Measurements from ENCODE around the gene SLN. TPM values are rescaled to one million over a fixed set of nuclear protein-coding genes. Genes with fewer than 3 reads are reported as not detected.
"Not testable (repeated sequence)": the region's sequence is repeated elsewhere in the genome, so short reads cannot be mapped to it uniquely, and the experiment has no call there.

Gene SLN
- not detected in 2 replicates for total RNA-seq

DNA sequence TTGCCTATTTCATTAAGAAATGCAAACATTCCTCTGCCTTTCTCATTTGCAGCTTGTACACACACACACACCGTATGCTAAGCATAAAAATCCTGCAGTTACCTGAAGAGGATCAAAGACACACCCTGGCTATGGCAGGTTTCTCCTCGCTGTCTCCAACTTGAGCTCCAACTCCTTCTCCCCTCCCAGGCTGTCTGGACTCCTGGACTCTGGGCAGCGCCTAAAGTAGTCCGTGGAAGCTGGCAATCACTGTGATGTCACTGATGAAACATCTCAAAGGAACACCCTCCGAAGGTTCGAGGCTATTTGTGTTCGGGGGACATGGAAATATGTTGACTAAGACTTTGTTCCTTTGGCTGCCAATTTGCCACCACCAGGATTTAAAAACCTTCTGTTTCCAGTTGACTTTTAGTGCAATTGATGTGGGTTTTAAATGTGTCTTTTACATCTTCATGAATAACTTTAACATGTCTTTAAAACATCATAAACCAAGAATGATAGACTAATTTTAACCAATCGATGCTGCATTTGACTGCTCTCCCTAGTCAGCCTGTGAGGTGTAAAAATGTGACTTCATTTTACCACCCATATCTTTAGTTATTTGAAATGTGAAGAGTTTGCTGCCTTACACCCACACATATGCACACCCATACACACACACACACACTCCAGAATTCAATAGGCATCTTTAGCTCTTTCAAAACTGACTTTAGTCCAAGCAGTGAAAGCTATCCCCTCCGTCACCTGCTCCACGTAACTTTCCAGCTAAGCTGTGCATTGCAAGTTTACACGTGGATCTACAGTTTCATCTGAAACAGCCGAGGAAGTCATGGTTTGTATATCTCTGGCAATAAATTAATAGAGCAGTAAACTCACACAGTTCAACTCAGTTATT lies at the start of gene SLN:
SLN (minus strand) TSS at position 196 of the 895 bp plus-strand sequence.
- no peak for DNase-seq (ENCODE audit: low read depth)
- TF ChIP-seq, protein P1, sequence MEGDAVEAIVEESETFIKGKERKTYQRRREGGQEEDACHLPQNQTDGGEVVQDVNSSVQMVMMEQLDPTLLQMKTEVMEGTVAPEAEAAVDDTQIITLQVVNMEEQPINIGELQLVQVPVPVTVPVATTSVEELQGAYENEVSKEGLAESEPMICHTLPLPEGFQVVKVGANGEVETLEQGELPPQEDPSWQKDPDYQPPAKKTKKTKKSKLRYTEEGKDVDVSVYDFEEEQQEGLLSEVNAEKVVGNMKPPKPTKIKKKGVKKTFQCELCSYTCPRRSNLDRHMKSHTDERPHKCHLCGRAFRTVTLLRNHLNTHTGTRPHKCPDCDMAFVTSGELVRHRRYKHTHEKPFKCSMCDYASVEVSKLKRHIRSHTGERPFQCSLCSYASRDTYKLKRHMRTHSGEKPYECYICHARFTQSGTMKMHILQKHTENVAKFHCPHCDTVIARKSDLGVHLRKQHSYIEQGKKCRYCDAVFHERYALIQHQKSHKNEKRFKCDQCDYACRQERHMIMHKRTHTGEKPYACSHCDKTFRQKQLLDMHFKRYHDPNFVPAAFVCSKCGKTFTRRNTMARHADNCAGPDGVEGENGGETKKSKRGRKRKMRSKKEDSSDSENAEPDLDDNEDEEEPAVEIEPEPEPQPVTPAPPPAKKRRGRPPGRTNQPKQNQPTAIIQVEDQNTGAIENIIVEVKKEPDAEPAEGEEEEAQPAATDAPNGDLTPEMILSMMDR (IDR thresholded peaks at IDR 0.05; ENCODE audit: insufficient read depth, low read depth, low read length), result no peak
- H3K4me3 ChIP-seq (ENCODE audit: low read depth, low read length), result no peak within 1 kb of the TSS

DNA sequence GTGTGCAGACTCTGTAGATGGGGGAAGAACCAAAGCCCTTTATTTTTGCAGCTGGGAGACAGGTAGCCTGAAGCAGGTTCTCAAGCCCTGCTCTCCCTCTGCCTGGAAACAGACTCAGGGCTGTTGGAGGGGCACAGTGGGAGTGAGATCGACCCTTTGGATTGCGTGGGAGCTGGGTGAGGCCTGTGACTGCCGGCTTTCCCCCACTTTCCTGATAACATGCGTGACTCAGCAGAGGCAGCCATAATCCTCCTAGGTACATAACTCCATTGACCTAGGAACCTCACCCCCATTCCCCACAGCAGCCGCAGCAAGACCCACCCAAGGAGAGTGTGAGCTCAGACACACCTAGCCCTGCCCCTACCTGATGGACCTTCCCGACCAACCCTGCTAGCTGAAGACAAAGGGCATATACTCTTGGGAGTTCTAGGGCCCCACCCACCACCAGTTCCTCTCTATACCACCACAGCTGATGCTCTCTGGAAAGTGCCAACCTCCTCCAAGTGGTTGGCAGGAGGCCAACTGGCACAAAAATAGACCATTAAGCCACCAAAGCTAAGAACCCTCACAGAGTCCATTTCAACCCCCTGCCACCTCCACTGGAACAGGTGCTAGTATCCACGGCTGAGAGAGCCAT lies 47.0 kb upstream of the SLN start:
- not testable (repeated sequence) for DNase-seq (ENCODE audit: low read depth); H3K4me3 ChIP-seq (ENCODE audit: low read depth, low read length)

DNA sequence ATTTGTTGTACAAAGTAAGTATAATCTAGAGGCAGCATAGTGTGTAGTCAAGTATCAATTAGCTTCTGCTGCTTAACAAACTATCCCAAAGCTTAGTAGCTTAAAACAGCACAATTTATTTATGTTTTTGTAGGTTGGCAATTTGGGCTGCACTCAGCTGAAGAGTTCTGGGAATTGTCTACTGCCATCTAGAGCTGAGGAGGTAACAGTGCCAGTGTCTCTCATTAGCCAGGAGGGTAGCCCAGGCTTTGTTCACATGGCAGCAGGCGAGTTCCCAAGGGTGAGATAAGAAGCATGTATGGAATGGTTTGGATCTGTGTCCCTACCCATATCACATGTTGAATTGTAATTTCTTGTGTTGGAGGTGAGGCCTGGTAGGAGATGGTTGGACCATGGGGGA lies 45.8 kb upstream of the SLN start:
- no peak overlapping the region for H3K4me3 ChIP-seq (ENCODE audit: low read depth, low read length)
- no peak for DNase-seq (ENCODE audit: low read depth)
- TF ChIP-seq, protein P1 (IDR thresholded peaks at IDR 0.05; ENCODE audit: insufficient read depth, low read depth, low read length), result peak; percentile 7

DNA sequence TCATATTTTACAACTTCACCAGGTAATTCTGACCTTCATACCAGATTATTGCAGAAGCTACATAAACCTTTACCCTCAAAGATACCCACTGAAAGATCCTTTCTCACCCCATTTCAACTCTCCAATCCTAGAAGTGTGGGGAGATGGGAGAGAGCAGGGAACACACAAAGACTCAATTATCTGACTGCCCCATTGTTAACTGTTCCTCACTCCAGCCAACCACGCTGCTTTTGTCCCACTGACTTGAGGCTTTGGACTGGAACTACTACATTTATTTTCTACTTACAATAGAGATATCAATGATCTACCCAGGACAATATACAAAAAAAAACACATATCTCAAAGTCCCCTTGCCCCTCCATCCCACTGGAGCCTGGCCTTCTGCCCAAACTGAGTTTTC lies 44.7 kb upstream of the SLN start:
- no peak overlapping the region for H3K4me3 ChIP-seq (ENCODE audit: low read depth, low read length)
- TF ChIP-seq, protein P1 (IDR thresholded peaks at IDR 0.05; ENCODE audit: insufficient read depth, low read depth, low read length), result no peak
- DNase-seq (ENCODE audit: low read depth), result no peak

DNA sequence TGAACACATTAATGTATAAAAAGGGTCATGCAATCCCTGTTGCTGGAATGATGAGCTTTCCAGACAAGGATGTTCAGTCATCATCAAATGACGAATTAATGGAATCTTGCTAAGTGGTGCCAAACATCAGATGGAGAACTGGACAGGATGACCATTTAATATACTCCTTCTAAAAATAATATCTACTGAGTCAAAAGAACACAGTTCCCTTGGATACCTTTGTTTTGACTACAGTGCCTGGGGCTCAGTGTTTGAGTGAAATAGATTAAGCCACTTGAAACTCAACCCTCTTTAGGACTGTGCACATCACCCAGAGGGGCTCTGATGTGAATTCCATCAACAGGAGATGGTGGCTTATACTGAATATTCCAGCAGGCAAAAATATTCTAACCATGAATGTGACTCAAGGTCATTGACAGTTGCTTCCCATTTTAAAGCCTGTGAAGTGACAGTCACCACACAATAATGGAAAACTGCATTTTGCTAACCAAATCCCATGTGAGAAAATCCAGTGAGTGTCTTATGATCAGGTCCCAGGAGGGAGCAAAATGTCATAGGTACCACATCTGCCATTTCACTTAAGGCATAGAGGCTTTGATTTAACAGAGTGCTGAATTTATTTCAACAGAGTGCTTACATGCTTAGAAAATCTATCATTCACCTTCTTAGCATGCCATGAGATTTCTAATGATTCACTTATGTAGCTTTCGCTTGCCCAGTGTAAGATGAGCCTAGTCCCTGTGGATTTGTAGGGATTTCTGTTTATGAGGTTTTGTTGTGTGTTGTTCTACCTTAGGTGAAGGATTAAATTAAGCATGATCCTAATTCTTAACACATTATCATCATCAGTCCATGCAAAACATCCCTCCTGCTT lies 41.3 kb upstream of the SLN start:
- H3K4me3 ChIP-seq (ENCODE audit: low read depth, low read length), result no peak overlapping the region
- DNase-seq (ENCODE audit: low read depth), result no peak
- TF ChIP-seq, protein P1 (IDR thresholded peaks at IDR 0.05; ENCODE audit: insufficient read depth, low read depth, low read length), result no peak

DNA sequence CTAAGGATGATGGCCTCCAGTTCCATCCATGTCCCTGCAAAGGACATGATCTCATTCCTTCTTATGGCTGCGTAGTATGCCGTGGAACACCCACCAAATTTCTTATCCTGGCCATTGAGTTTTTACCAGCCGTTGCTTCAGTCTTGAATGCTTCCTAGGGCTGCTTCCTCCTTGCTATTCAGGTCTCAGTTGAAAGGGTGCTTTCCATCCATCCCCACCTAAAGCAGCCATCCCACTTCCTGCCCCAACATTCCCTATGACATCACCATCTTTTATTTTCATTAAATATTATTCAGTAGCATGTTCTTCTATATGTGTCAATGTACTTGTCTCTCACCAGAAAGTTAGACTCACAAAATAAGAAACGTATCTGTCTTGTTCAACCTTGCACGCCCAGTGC lies 40.7 kb upstream of the SLN start:
- H3K4me3 ChIP-seq (ENCODE audit: low read depth, low read length), result no peak overlapping the region
- DNase-seq (ENCODE audit: low read depth), result no peak
- TF ChIP-seq, protein P1 (IDR thresholded peaks at IDR 0.05; ENCODE audit: insufficient read depth, low read depth, low read length), result no peak

DNA sequence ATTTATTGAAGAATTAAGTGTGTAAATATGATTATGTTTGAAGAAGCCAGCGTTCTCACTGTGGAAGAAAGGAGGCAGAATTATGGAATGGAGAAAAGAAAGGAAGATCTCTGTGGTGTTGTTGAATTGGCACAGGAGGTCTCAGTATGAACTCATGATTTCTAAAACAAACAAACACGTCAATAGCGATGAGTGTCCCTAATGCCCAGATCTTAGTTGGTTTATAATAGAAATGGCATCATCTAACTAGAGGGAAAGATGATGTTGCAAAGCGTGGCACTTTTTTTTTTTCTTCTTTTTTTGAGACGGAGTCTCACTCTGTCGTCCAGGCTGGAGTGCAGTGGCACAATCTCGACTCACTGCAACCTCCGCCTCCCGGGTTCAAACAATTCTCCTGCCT lies 39.2 kb upstream of the SLN start:
- no peak for DNase-seq (ENCODE audit: low read depth)
- TF ChIP-seq, protein P1 (IDR thresholded peaks at IDR 0.05; ENCODE audit: insufficient read depth, low read depth, low read length), result no peak
- no peak overlapping the region for H3K4me3 ChIP-seq (ENCODE audit: low read depth, low read length)
